D721Med (cell line): Measurements from ENCODE around the gene MSL1.

ENCODE experiments used
- DNase-seq: peaks from one replicate; pipeline ENCODE4 v3.0.0; 2011; ENCODE audit warnings: low spot score; ENCODE audit not compliant: insufficient read length
- FAIRE-seq: peaks from 2 replicates; lab custom pipeline; 2011; peaks lifted over from hg19 to GRCh38; lab: Jason Lieb, UNC
- TF ChIP-seq, protein P1 (sequence below): IDR thresholded peaks from 2 replicates; pipeline ENCODE4 v1.5.1; 2012; ENCODE audit warnings: mild to moderate bottlenecking, control low read depth; ENCODE audit not compliant: insufficient read depth; ENCODE audit errors: missing control alignments

The MSL1 gene

DNA sequence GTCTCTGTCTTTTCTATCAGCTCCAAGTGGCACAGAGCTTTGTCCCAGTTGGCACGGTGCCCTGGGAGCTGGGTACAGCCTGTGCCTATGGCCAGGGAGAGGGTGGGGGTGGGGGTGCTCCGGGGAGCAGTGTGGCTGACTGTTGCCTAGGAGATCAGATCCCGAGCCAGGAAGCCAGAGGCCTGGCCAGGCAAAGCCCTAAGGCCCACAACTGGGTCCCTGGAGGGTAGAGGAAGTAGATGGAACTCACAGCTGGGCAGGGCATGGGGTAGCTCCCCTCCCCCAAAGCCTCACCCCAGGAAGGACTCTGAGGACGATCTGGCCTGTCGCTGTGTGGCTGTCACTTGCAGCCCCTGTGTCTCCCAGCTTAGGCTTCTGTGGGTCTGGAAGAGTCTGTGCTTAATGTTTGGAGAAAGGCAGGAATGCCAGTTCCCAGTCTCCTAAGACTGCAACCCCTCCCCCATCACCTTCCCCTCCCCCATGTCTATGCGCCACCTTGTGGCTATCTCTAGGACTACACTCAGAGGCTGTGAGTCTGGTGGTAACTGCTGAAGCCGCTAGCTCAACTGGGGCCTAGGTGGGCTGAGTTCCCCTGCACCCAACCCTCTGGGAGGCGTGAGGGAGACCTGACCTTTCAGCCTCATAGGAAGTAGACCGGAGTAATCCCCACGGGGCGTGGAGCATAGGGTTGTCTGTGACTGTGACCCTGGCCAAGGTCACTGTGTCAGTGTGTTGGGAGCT lies 46.4 kb upstream of the MSL1 start:
- FAIRE-seq (no peak), DNase-seq (no peak)
- TF ChIP-seq, protein P1, sequence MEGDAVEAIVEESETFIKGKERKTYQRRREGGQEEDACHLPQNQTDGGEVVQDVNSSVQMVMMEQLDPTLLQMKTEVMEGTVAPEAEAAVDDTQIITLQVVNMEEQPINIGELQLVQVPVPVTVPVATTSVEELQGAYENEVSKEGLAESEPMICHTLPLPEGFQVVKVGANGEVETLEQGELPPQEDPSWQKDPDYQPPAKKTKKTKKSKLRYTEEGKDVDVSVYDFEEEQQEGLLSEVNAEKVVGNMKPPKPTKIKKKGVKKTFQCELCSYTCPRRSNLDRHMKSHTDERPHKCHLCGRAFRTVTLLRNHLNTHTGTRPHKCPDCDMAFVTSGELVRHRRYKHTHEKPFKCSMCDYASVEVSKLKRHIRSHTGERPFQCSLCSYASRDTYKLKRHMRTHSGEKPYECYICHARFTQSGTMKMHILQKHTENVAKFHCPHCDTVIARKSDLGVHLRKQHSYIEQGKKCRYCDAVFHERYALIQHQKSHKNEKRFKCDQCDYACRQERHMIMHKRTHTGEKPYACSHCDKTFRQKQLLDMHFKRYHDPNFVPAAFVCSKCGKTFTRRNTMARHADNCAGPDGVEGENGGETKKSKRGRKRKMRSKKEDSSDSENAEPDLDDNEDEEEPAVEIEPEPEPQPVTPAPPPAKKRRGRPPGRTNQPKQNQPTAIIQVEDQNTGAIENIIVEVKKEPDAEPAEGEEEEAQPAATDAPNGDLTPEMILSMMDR = peak; percentile 94

- DNase-seq (no peak), FAIRE-seq (no peak)
- TF ChIP-seq, protein P1 = no peak
These were observed 45.8 kb upstream of the MSL1 start for GRCh38 chr17:40075942-40076498.

DNA sequence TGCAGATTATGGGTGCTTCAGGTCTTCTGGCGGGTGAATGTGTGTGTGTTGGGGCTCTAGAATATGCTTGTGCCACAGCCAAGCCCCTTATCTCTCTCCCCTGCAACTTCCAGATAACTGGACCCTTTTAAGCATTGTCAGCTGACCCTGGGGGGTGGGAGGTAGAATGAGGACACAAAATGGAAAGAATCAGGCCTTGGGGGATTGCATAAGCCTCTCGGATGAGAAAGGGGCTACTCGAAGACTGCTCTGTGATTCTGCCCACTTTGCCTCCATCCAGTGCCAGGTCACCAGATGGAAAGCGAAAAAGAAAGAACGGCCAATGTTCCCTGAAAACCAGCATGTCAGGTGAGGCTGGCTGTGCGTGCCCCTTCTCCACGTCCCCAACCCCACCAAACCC lies 45.2 kb upstream of the MSL1 start:
- no peak for FAIRE-seq
- no peak for DNase-seq
- TF ChIP-seq, protein P1 = no peak

DNA sequence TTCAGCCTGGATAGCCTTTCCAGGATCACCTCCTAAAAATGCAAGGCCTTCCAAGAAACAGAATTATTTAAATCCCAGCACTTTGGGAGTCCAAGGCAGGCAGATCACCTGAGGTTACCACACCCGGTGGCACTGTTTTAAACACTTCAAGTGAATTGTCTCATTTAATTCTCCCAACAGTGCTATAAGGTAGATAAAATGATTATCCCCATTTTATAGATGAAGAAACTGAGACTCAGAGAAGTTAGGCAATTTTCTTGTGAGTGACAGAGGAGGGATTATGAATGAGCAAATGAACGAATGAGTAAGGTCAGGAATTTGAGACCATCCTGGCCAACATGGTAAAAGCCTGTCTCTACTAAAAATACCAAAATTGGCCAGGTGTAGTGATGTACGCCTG lies 42.2 kb upstream of the MSL1 start:
- FAIRE-seq (no peak), DNase-seq (no peak)
- TF ChIP-seq, protein P1 = no peak

- TF ChIP-seq, protein P1 = no peak
- FAIRE-seq = no peak
- DNase-seq = no peak
These were observed 37.3 kb upstream of the MSL1 start for GRCh38 chr17:40084477-40084876.

DNA sequence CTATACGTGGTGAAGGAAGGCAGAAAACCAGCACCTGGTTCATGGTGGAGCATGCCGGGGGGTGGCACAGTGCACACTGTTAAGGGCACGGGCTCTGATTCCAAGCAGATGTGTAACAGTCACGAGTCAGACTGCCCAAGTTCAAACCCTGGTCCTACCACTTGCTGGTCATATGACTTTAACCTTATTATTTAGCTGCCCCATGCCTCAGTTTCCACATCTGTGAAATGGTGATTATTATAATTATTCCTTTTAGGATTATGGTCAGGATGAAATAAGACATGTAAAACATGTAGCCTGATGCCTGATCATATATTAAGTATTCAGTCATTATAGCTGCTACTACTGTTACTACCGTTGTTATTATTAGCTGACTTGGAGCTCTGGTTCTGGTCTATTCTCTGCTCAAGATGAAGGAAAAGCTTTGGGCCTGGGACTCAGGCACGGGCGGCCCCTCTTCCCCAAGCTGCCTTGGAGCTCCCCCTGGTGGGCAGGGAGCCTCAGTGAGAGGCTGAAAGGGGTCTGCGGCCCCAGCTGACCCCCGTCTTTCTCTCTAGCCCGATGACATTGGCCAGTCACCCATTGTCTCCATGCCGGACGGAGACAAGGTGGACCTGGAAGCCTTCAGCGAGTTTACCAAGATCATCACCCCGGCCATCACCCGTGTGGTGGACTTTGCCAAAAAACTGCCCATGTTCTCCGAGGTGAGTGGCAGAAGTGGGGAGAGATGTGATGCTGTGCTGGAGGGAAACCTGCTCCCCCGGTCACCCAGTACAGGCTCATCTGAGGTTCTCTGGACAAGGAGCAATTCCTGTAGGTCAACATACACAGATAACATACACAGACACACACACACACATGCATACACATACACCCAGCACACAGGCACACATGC lies 35.4 kb upstream of the MSL1 start:
- FAIRE-seq = no peak
- TF ChIP-seq, protein P1 = peak; percentile 89
- DNase-seq = no peak
